ENCODE data around the gene LYPD8.

Gene LYPD8

DNA sequence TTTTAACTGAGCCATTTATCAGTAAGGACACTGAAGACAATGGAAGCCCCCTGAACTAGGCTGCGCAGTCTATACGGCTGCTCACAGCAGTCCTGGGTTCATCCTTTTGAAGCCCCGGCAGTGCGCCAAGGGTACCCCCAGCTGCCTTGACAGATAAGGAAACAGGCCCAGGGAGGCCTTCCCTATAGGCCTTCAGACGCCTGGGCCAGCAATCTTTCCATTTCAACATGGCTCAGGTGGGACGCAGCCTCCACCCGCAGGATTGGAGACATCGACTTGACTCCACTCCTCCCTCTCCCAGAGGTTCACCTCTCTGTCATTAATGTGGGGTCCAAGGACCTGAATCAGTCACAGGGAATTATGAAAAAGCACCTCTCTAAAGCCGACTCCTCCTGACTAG lies 2.8 kb upstream of the LYPD8 start:
- H3K4me3 ChIP-seq (ENCODE audit: low read depth, low read length), result no peak overlapping the region

DNA sequence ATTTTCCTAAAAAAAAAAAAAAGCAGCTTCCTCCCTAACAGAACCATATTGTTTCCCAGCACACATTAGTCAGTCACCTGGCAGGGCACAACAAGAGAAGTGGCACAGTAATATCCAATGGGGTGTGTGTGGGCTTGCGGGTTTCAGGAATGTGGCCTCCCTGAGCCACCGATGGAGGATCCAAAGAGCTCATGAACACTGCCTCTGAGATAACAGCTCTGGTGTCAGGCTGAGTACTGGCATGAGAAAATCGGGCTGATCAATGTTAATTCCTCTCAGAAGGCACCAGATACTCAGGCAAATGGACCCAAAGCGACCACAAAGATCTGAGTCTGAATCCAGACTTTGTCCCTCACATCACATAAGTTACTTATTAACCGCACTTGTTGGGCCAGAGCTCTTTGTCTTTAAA lies 2.2 kb upstream of the LYPD8 start:
- no peak overlapping the region for H3K4me3 ChIP-seq (ENCODE audit: low read depth, low read length)

DNA sequence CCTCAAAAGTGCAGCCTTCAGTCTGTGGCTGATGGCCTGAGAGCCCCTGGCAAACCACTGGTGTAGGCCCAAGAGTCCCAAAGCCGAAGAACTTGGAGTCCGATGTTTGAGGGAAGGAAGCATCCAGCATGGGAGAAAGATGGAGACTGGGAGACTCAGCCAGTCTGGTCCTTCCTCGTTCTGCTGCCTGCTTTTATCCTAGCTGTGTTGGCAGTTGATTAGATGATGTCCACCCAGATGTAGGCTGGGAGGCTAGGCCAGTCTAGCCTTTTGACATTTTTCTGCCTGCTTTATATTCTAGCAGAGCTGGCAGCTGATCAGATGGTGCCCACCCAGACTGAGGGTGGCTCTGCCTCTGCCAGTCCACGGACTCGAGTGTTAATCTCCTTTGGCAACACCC lies 1.1 kb upstream of the LYPD8 start:
- H3K4me3 ChIP-seq (ENCODE audit: low read depth, low read length), result no peak overlapping the region

DNA sequence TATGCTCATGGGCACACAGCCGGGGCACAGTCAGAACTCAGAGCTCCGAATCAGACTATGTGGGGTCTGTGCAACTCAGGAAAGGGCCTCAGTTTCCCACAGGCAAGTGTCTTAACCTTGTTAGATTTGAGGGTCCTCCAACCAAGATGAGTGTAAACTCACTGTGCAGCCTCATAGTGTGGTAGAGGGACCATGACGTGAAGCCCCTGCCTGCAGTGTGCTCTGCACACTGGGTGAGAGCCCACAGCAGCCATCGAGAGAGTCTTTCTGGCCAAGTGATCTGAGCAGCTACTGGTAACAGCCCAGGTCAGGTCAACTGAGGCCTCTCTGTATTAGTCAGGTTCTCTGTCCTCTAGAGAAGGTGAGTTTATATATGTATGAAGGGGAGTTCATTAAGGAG lies 592 bp upstream of the LYPD8 start:
- no peak overlapping the region for H3K4me3 ChIP-seq (ENCODE audit: low read depth, low read length)

DNA sequence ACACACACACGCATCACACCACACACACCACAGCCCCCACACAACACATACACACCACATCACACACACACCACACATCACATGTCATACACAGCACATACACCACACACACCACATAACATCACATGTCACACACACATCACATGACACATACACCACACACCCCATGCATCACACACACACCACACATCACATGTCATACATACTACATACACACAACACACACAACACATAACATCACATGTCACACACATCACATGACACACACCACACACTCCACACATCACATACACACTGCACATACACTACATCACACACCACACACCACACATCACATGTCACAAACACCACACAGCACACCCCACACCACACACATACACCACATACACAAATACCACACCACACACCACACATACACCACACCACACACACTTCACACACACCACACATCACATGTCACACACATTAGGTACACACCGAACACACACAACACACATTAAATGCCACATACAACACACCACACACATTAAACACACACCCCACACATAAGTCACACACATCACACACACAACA lies 1.8 kb downstream of the LYPD8 start:
- no peak overlapping the region for H3K4me3 ChIP-seq (ENCODE audit: low read depth, low read length)

DNA sequence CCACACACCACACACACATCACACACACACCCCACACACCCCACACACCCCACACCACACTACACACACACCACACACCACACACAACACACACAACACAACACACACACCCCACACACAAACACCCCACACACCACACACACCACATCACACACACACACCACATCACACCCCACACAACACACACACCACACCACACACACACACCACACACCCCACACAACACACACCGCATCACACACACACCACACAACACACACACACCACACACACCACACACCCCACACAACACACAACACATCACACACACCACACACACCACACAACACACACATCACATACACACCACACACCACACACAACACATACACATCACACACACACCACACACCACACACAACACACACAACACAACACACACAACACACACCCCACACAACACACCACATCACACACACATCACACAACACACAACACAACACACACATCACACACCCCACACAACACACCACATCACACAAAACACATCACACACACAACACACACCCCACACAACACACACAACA lies 2.4 kb downstream of the LYPD8 start:
- no peak overlapping the region for H3K4me3 ChIP-seq (ENCODE audit: low read depth, low read length)

DNA sequence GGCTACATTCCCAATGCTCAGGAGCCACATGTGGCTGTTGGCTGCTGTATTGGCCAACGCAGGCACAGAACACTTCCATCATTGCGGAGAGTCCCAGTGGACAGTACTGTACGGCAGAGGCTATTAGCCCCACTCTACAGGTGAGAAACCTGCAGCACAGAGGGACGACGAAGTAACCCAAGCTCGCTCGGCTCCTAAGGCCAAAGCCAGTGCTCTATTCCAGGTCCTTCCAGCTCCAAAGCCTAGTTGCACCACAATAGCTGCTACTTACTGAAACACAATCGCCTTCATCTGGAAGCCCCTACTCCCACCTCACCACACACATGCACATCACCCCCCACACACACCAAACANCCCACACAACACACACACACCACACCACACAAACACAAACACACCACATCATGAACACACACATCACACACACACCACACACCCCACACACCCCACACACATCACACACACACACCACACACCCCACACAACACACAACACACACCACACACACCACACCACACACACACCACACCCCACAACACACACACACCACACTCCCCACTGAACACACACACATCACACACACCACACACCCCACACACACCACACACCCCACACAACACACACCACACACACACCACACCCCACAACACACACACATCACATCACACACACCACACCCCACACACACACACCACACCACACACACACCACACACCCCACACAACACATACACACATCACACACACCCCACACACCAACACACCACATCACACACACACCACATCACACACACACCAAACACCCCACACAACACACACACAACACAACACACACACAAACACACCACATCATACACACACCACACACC lies 3.2 kb downstream of the LYPD8 start:
- H3K4me3 ChIP-seq (ENCODE audit: low read depth, low read length), result no peak overlapping the region

DNA sequence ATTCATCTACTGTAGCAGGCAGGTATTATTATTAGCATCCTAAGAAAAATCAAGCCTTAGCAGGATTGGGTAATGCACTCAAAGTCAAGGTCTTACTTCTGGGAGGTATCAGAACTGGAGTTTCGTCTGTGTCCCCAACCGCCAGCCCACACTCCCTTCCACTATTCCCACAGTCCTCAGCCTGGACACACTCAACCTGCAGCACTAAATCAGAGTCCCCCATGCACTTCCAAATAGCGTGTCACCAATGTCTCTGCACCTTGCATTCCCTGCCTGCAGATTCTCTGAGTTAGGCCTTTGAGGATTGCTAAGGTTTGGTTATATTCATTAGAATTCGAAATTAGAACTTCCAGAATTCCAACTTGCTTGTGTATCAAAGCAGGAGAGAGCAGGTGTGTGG lies 3.9 kb downstream of the LYPD8 start:
- H3K4me3 ChIP-seq (ENCODE audit: low read depth, low read length), result no peak overlapping the region

DNA sequence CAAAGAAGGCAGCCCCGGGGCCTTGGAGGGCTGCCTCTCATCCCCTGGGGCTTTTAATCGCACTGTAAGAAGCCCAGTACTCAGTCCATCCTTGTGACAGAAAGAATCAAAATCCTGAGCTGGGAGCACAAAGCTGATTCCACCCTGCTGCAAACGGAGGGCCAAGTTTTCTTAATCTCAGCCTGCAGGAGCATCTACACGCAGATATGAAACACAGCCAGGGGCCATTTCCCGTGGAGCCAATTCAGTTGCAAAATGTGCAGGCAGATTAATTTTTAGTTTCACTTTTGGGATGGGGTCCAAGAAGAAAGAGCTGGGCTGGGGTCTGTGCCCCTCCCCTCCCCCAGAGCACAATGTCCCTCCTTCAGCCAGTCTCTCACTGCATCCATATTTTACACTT lies 4.4 kb downstream of the LYPD8 start:
- H3K4me3 ChIP-seq (ENCODE audit: low read depth, low read length), result no peak overlapping the region

DNA sequence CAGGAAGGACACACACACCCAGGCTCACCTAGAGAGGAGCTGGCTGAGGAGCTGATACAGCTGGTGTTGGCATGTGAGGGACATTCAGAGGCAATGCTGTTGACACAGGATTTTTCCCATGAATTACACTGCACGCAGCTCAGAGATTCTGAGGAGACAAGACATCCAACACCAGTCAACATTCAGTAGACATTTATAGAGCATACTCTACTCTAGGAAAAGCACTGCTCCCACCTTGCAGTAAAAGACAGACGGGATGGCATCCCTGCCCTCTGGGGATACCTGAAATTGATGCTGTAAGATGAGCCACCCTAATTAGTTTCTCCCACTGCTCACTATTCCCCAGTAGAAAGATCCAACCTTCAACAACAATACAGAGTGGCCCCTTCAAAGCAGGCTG lies 5.1 kb downstream of the LYPD8 start:
- no peak overlapping the region for H3K4me3 ChIP-seq (ENCODE audit: low read depth, low read length)

DNA sequence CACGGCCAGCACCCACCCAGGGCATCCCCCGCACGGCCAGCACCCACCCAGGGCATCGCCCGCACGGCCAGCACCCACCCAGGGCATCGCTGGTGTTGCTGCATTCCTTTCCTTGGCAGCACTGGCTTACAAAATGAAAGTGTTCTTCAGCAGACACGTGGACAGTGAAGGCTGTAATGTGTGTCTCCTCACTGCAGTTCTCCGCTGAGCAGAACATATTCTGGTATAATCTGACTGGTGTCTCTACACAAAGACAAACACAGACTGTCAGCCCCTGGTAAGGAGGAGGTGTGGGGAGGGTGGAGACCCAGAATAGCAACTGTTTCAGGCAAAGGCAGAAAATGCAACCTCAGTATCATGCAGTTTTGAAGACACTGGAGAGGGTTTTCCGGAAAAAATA lies 7.3 kb downstream of the LYPD8 start:
- no peak overlapping the region for H3K4me3 ChIP-seq (ENCODE audit: low read depth, low read length)

DNA sequence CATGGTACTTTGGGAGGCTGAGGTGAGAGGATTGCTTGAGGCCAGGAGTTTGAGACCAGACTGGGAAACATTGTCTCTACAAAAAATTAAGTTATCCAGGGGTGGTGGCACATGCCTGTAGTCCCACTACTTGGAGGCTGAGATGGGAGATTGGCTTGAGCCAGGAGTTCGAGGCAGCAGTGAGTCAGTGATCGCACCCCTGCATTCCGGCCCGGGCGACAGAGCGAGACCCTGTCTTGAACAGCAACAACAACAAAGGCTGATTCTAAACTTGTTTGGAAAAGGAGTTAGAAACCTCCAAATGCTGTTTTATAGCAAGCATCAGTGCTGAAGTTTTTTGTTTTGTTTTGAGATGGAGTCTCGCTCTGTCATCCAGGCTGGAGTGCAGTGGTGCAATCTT lies 14.7 kb downstream of the LYPD8 start:
- H3K4me3 ChIP-seq (ENCODE audit: low read depth, low read length), result no peak overlapping the region

DNA sequence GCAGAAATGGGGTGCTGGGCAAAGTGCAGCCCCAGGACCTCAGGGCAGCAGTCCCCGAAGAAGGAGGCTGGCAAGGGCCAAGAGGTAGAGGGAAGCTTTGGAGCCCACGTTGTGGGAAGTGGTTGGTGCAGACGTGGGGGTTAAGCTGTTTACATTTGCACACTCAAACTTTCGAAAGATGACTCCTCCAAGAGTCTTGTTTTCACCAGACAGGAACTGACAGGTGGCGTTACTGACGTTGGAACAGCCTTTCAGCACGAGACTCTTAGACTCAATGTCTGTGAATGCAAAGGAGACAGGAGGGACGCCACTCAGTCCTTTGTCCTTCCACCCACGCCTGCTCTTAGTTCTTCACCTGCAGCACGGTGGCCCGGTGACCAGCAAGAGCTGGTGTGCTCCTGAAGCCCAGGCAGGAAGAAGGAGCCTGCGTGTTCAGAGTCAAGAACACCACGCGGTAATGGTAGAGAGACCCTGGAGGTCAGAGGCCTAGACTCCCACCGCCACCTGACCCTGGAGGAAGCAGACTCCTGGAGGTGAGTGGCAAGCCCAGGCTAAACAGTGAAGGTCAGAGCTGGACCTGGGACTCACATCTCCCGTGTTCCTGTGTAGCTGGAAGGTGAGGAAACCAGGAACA lies 15.9 kb downstream of the LYPD8 start:
- H3K4me3 ChIP-seq (ENCODE audit: low read depth, low read length), result no peak overlapping the region

DNA sequence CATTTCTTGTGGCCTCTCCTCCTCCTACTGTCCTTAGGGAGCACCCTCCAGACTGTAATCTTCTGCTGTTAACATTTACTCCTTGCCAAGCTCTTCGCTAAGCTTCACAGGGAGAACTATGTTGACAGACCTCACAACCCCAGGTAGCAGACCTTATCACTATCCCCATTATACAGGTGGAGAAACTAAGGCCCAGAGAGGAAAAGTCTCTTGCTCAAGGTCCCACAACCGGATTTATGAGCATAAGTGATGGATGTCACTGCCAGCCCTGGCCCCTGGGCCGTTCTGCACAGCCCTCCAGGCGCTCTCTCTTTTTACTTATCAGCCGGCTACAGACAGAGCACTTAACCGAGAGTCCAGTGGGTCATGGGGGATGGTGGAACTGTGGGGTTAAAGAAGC lies 18.1 kb downstream of the LYPD8 start:
- H3K4me3 ChIP-seq (ENCODE audit: low read depth, low read length), result no peak overlapping the region

DNA sequence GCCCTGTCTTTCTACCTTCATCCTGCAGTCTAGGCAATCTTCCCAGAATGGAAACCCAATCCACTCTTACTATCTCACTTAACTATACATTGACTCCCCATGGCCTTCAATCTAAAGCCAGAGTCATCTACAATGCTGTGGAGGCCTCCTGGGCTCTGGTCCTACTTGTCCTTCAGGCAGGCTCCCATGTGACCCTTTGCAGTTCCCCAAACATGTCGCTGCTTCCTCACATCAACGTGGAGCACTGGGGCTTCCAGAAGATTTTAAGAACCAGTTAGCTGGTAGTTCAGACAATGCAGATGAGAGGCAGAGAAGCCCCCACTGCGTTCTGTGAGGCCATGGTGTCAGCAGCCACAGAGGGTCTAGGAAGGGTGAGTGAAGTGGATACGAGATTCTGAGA lies 18.6 kb downstream of the LYPD8 start:
- H3K4me3 ChIP-seq (ENCODE audit: low read depth, low read length), result no peak overlapping the region

DNA sequence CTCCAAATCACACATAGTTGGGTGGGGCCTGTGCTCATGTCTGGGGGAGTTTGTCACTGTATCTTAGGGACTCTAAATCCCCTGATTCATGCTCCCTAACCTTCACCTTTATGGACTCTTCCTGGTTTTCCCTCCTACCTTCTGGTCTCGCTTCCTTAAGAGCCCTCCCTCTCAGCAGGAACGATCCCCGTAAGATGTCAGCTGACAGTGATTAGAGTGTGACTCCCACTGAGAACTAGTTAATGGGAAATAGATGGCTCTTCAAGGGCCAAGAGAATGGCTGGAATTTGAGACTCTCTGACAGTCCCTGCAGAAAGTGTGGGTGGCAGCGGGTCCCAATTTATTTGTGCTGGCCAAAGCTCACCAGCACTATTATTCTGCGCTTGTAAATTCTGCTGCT lies 22.0 kb downstream of the LYPD8 start:
- H3K4me3 ChIP-seq (ENCODE audit: low read depth, low read length), result no peak overlapping the region

DNA sequence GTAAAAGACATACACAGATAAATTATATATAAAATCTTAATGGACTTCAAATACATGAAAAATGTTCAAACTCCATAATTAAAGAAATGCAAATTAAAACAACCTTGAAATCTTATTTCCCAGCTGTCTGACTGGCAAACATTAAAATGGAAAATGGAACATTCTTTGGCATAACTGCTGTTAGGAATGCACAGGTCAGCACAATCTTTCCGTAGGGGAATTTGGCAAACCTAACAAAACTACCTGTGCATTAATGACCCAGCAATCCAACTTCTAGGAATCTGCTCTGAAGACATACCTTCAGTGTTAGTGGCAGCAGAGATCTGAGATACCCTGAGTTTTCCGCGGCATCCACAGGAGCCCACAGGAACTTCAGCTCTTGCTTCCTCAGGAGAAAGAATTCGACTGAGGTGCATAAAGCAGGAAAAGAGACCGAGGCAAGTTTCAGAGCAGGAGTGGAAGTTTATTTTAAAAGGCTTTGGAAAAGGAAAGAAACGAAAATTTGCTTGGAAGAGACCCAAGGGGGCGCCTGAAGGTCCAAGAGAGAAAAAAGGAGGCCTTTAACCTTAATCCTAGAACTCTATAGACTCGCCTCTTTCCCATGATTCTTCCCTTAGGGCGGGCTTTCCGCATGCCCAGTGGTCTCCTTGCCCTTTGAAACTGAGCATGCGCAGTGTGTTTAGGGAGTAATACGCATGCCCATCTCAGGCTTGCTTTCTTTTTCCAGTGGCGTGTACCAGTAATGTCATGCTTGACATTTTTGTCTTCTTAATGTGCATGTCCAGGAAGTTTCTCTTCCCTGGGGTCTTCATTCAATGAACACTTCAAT lies 24.8 kb downstream of the LYPD8 start:
- no peak overlapping the region for H3K4me3 ChIP-seq (ENCODE audit: low read depth, low read length)

DNA sequence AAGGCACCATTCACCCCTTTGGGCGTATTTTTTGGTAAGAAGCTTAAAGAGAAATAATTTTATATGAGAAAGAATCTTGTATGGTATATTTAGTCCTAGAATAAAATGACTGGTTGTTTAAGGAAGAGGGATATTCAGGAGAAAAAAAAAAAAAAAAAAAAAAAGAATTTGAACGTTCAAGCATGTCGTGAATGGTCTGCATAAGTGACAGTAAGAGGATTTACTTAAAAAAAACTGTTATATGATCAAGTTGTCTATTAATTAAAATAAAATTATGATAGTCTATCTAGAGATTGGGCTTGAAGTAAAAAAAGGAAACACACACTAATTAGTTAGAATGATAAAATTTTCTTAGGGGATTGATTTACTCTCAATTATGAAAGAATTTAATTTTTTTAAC lies 41.3 kb downstream of the LYPD8 start:
- no peak overlapping the region for H3K4me3 ChIP-seq (ENCODE audit: low read depth, low read length)

DNA sequence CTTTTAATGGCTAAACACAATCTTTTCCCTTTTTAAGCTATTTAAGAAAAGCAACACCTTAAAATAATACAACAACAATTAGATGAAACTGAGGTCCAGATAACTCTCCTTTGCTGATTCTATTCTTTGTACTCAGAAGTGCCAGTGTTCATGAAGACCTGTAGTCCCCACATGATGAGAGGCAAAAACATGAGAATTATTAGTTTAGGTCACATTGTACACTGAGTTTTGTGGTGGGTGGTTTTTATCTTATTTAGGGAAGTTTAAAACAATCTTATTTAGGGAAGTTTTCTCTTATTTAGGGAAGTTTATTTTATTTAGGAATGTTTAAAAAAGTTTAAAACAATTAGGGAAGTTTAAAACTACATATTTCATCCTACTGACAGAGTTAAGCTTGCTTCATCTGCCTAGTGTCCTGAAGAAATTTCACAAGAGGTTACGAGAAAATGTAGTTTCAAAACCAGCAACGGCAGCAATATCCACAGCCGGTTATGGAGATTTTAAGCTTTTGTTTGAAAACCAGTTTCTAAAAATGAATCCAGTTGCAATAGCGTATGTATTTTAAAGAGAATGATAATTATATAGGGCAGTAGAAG lies 45.2 kb downstream of the LYPD8 start:
- H3K4me3 ChIP-seq (ENCODE audit: low read depth, low read length), result no peak overlapping the region

DNA sequence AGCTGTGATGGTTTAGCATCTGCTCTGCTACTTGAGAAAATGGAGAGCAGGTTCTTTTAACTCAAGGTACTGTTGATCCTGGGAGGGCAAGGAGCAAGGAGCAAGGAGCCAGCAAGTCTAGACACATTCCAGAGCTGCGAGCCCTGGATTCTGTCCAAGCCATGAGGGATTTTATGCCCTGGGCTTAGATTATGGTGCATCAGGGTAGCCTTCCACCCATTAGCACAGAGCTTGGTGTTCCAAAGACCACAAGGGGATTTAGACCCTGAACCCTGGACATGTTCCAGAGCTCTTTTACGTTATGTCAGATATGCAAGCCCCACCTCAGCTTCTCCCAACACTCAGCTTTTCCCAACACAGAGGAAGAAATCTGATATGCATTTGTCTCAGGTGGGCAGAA lies 51.0 kb downstream of the LYPD8 start:
- H3K4me3 ChIP-seq (ENCODE audit: low read depth, low read length), result no peak overlapping the region

DNA sequence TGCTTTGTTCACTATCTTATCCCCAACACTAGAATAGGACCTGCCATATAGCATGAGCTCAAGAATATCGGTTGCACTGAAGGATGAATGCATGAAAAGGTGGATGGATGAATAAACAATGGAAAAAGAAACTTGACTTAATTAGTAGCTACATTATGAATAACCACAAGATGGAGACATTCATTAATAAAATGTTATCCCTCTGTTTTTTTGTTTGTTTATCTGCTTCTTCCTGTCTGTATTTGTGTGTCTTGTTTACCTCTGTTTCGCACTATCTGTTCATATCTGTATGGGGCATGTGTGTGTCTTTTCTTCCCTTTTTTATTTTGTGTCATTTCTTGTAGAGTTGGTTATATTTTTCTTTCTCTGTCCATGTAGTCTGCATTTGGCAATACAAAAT lies 51.9 kb downstream of the LYPD8 start:
- no peak overlapping the region for H3K4me3 ChIP-seq (ENCODE audit: low read depth, low read length)
